Neural cell (in vitro differentiated cells): Measurements from ENCODE around the gene PRELP. TPM values are rescaled to one million over a fixed set of nuclear protein-coding genes. Genes with fewer than 3 reads are reported as not detected.

Experiments used
- H2AFZ ChIP-seq: fragments of 200-600, 300-800 bp; sonication (generic), shearing (Covaris generic); 2 replicates; pipeline ENCODE4 v1.6.0; 2014; ENCODE audit warnings: low read depth, mild to moderate bottlenecking, antibody characterized with exemption, low read length, moderate library complexity
- H3F3A ChIP-seq: fragments of 200-600 bp; shearing (Covaris generic); 2 replicates; pipeline ENCODE4 v1.6.1; 2016; ENCODE audit warnings: mild to moderate bottlenecking, moderate library complexity, mixed read lengths, antibody characterized with exemption, low read length; ENCODE audit not compliant: insufficient read depth, poor library complexity, severe bottlenecking
- H3K27ac ChIP-seq: fragments of 200-600, 300-800 bp; sonication (generic), shearing (Covaris generic); 2 replicates; pipeline ENCODE4 v1.5.1; 2014; ENCODE audit warnings: mild to moderate bottlenecking, low read length, moderate library complexity
- H3K27me3 ChIP-seq: fragments of 300-800, 200-600 bp; sonication (generic), shearing (Covaris generic); 2 replicates; pipeline ENCODE4 v1.6.0; 2014; ENCODE audit warnings: mild to moderate bottlenecking, low read depth, low read length, moderate library complexity; ENCODE audit not compliant: insufficient read depth
- H3K36me3 ChIP-seq: fragments of 300-800, 200-600 bp; sonication (generic), shearing (Covaris generic); 2 replicates; pipeline ENCODE4 v1.5.1; 2014; ENCODE audit warnings: mild to moderate bottlenecking, antibody characterized with exemption, low read length, moderate library complexity; ENCODE audit not compliant: insufficient read depth
- H3K4me2 ChIP-seq: fragments of 300-800, 200-600 bp; sonication (generic), shearing (Covaris generic); 2 replicates; pipeline ENCODE4 v1.6.0; 2014; ENCODE audit warnings: mild to moderate bottlenecking, low read length
- H3K4me3 ChIP-seq: fragments of 300-800, 200-600 bp; sonication (generic), shearing (Covaris generic); 2 replicates; pipeline ENCODE4 v1.5.1; 2014; ENCODE audit warnings: mild to moderate bottlenecking, low read length, moderate library complexity
- H3K79me2 ChIP-seq: fragments of 200-600 bp; shearing (Covaris generic); replicated peaks from 2 replicates; pipeline ENCODE4 v1.6.0; 2014; ENCODE audit warnings: mild to moderate bottlenecking, low read length, moderate library complexity; ENCODE audit not compliant: insufficient read depth
- H3K9ac ChIP-seq: fragments of 300-800, 200-600 bp; sonication (generic), shearing (Covaris generic); 2 replicates; pipeline ENCODE4 v1.6.1; 2016; ENCODE audit warnings: mild to moderate bottlenecking, low read length, mixed read lengths
- H3K9me2 ChIP-seq: fragments of 200-600 bp; shearing (Covaris generic); 2 replicates; pipeline ENCODE4 v1.6.1; 2016; ENCODE audit warnings: mild to moderate bottlenecking, low read length, mixed read lengths; ENCODE audit not compliant: insufficient read depth
- H3K9me3 ChIP-seq: fragments of 200-600, 300-800 bp; sonication (generic), shearing (Covaris generic); 2 replicates; pipeline ENCODE4 v1.6.1; 2016; ENCODE audit warnings: mild to moderate bottlenecking, mixed run types, low read length, moderate library complexity, mixed read lengths
- H4K20me1 ChIP-seq: fragments of 200-600 bp; shearing (Covaris generic); 2 replicates; pipeline ENCODE4 v1.6.1; 2016; ENCODE audit warnings: mild to moderate bottlenecking, mixed run types; ENCODE audit not compliant: insufficient read depth
- CTCF ChIP-seq: fragments of 450-650 bp; IDR thresholded peaks from 2 replicates; pipeline ENCODE4 v1.5.1; 2014; ENCODE audit warnings: antibody characterized with exemption, mild to moderate bottlenecking, moderate library complexity; ENCODE audit not compliant: poor library complexity, severe bottlenecking
- EP300 ChIP-seq: fragments of 450-650 bp; conservative IDR thresholded peaks from 2 replicates; pipeline ENCODE4 v1.6.1; 2014; ENCODE audit warnings: antibody characterized with exemption, mild to moderate bottlenecking, moderate library complexity; ENCODE audit not compliant: poor library complexity, severe bottlenecking
- EZH2 ChIP-seq: fragments of 200-600, 300-800 bp; shearing (Covaris generic), sonication (generic); IDR thresholded peaks from 2 replicates; pipeline ENCODE4 v1.6.1; 2014; ENCODE audit warnings: antibody characterized with exemption, low read length, borderline replicate concordance, mild to moderate bottlenecking; ENCODE audit not compliant: insufficient read depth, poor library complexity, severe bottlenecking
- MXI1 ChIP-seq: fragments of 450-650 bp; conservative IDR thresholded peaks from 2 replicates; pipeline ENCODE4 v1.6.1; 2014; ENCODE audit warnings: antibody characterized with exemption, mild to moderate bottlenecking; ENCODE audit not compliant: poor library complexity, severe bottlenecking
- POLR2AphosphoS5 ChIP-seq: IDR thresholded peaks from 2 replicates; pipeline ENCODE4 v1.6.1; 2012
- RAD21 ChIP-seq: fragments of 450-650 bp; conservative IDR thresholded peaks from 2 replicates; pipeline ENCODE4 v1.6.1; 2014; ENCODE audit warnings: antibody characterized with exemption, mild to moderate bottlenecking, moderate library complexity
- REST ChIP-seq: IDR thresholded peaks from 2 replicates; pipeline ENCODE4 v1.6.1; 2012; ENCODE audit warnings: borderline replicate concordance
- SMC3 ChIP-seq: fragments of 450-650 bp; conservative IDR thresholded peaks from 2 replicates; pipeline ENCODE4 v1.6.1; 2014; ENCODE audit warnings: antibody characterized with exemption, mild to moderate bottlenecking, moderate library complexity; ENCODE audit not compliant: poor library complexity
- TAF1 ChIP-seq: IDR thresholded peaks from 2 replicates; pipeline ENCODE4 v1.6.1; 2012; ENCODE audit warnings: low read depth
- polyA plus RNA-seq: library from polyadenylated mRNA; depleted of rRNA; stranded (reverse); fragments of >200 nt; gene quantifications from 2 replicates; pipeline ENCODE4 v1.2.3, GENCODE V29; 2014

PRELP gene
- polyA plus RNA-seq, 1 donor from 2014 or later, result not detected

GRCh38 chr1:203440771-203441170 is 34.8 kb upstream of the PRELP start:
- Histone ChIP-seq H3K4me2 (no peak overlapping the region), H3F3A (no peaks in the 10 kb centered on the region), H3K79me2 (no peaks in the 10 kb centered on the region), H3K27me3 (no peaks in the 10 kb centered on the region), H3K9me3 (peaks cover 3% of the 10 kb centered on the region), H3K27ac (no peak overlapping the region), H2AFZ (no peak overlapping the region), H4K20me1 (no peaks in the 10 kb centered on the region), H3K36me3 (no peaks in the 10 kb centered on the region), H3K9ac (no peak overlapping the region), H3K9me2 (no peaks in the 10 kb centered on the region), H3K4me3 (no peak overlapping the region)
- TF ChIP-seq REST (no peak), TAF1 (no peak), SMC3 (no peak), EP300 (no peak), RAD21 (no peak)

GRCh38 chr1:203441766-203442165 is 33.8 kb upstream of the PRELP start:
- Histone ChIP-seq H2AFZ (no peak overlapping the region), H3K79me2 (no peaks in the 10 kb centered on the region), H3K9ac (no peak overlapping the region), H3K4me2 (no peak overlapping the region), H3K27ac (no peak overlapping the region), H3K36me3 (no peaks in the 10 kb centered on the region), H3K4me3 (no peak overlapping the region), H3K9me2 (no peaks in the 10 kb centered on the region), H3K27me3 (no peaks in the 10 kb centered on the region), H4K20me1 (no peaks in the 10 kb centered on the region), H3K9me3 (peaks cover 3% of the 10 kb centered on the region), H3F3A (no peaks in the 10 kb centered on the region)
- TF ChIP-seq SMC3 (no peak), TAF1 (no peak), MXI1 (no peak), REST (no peak), EP300 (no peak), POLR2AphosphoS5 (no peak), RAD21 (no peak), CTCF (no peak), EZH2 (no peak)
